Osteocyte (in vitro differentiated cells): ENCODE results near the gene ADAMTS13. TPM values are rescaled to one million over a fixed set of nuclear protein-coding genes. Genes with fewer than 3 reads are reported as not detected.

Experiments
- DNase-seq: peaks from one replicate; pipeline ENCODE4 v3.0.0; 2021; ENCODE audit warnings: mixed read lengths; ENCODE audit not compliant: unreplicated experiment; ENCODE audit errors: extremely low spot score
- H3K27ac Mint-ChIP-seq: one replicate; pipeline ENCODE4 v1.8.0; 2021; ENCODE audit warnings: mild to moderate bottlenecking, mixed read lengths; ENCODE audit not compliant: unreplicated experiment
- H3K27me3 Mint-ChIP-seq: one replicate; pipeline ENCODE4 v1.8.0; 2021; ENCODE audit warnings: mixed read lengths; ENCODE audit not compliant: unreplicated experiment
- H3K36me3 Mint-ChIP-seq: one replicate; pipeline ENCODE4 v1.8.0; 2021; ENCODE audit warnings: mixed read lengths; ENCODE audit not compliant: unreplicated experiment
- H3K4me1 Mint-ChIP-seq: one replicate; pipeline ENCODE4 v1.8.0; 2021; ENCODE audit warnings: mixed read lengths; ENCODE audit not compliant: unreplicated experiment
- H3K4me3 Mint-ChIP-seq: one replicate; pipeline ENCODE4 v1.8.0; 2021; ENCODE audit warnings: mild to moderate bottlenecking, moderate library complexity, mixed read lengths; ENCODE audit not compliant: unreplicated experiment
- H3K9me3 Mint-ChIP-seq: one replicate; pipeline ENCODE4 v1.8.0; 2021; ENCODE audit warnings: mixed read lengths; ENCODE audit not compliant: unreplicated experiment
- total RNA-seq: library from RNA; stranded (reverse); gene quantifications from 2 replicates; pipeline ENCODE4 v1.2.1, GENCODE V29; 2021
- TF ChIP-seq, protein P1 (sequence below): fragments of 200-600 bp; sonication (generic); IDR thresholded peaks from 2 replicates; pipeline ENCODE4 v1.5.0; 2021; ENCODE audit warnings: antibody characterized with exemption, mild to moderate bottlenecking, moderate library complexity

ADAMTS13 gene
- total RNA-seq, 1 donor from 2014 or later = 8.8 TPM

GRCh38 chr9:133475292-133476012 is 53.3 kb downstream of the ADAMTS13 start:
- no peaks in the 10 kb centered on the region for H3K36me3 Mint-ChIP-seq
- no peaks in the 10 kb centered on the region for H3K27me3 Mint-ChIP-seq
- TF ChIP-seq, protein P1, sequence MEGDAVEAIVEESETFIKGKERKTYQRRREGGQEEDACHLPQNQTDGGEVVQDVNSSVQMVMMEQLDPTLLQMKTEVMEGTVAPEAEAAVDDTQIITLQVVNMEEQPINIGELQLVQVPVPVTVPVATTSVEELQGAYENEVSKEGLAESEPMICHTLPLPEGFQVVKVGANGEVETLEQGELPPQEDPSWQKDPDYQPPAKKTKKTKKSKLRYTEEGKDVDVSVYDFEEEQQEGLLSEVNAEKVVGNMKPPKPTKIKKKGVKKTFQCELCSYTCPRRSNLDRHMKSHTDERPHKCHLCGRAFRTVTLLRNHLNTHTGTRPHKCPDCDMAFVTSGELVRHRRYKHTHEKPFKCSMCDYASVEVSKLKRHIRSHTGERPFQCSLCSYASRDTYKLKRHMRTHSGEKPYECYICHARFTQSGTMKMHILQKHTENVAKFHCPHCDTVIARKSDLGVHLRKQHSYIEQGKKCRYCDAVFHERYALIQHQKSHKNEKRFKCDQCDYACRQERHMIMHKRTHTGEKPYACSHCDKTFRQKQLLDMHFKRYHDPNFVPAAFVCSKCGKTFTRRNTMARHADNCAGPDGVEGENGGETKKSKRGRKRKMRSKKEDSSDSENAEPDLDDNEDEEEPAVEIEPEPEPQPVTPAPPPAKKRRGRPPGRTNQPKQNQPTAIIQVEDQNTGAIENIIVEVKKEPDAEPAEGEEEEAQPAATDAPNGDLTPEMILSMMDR = no peak
- no peak for DNase-seq
- no peak overlapping the region for H3K27ac Mint-ChIP-seq
- H3K4me1 Mint-ChIP-seq = peaks cover 9% of the 10 kb centered on the region
- H3K4me3 Mint-ChIP-seq = no peak overlapping the region
- H3K9me3 Mint-ChIP-seq = no peaks in the 10 kb centered on the region

- no peak overlapping the region for H3K4me3 Mint-ChIP-seq
- peaks cover 9% of the 10 kb centered on the region for H3K4me1 Mint-ChIP-seq
- DNase-seq = no peak
- H3K9me3 Mint-ChIP-seq = no peaks in the 10 kb centered on the region
- TF ChIP-seq, protein P1 = no peak
- no peak overlapping the region for H3K27ac Mint-ChIP-seq
- H3K27me3 Mint-ChIP-seq = no peaks in the 10 kb centered on the region
- H3K36me3 Mint-ChIP-seq = no peaks in the 10 kb centered on the region
These were observed 54.1 kb downstream of the ADAMTS13 start for GRCh38 chr9:133476036-133476931.

DNA sequence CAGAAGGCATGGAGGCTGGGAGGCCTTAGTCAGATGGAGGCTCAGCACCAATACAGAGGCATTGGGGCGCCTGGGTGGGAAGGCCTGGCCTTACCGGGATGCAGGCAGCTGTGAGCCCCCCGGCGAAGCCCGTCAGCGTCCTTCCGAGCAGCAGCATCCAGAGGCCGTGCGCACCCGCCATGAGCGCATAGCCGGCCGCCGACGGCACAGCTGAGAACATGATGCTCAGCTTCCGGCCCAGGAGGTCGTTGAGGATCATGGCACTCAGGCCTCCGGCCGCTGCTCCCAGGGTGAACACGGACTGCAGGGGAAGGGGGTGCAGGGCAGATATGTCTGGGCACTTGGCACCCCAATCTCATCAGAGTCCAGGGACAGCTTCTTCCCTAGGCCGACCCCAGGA is 54.8 kb downstream of the ADAMTS13 start:
- Mint-ChIP-seq H3K4me3 (no peak overlapping the region), H3K4me1 (peaks cover 9% of the 10 kb centered on the region), H3K27ac (no peak overlapping the region), H3K27me3 (peaks cover 2% of the 10 kb centered on the region), H3K9me3 (no peaks in the 10 kb centered on the region), H3K36me3 (no peaks in the 10 kb centered on the region)
- TF ChIP-seq, protein P1 = no peak
- no peak for DNase-seq

DNA sequence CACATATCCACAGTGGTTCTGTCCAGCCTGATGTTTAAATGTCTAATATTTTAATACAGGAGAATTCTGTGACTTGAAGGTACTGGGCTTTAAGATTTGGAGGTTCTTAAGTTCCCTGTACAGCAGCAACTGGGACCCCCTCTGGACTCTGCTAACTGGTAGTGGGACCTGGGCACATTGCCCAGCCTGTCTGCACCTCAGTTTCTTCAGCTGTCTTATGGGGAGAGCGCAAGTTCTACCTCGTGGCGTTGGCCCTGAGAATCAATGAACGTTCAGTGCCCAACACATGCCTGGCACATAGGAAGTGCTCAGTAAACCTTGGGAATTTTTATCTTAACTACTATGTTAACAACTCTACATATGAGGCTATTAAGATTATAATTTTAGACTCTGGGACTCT is 55.3 kb downstream of the ADAMTS13 start:
- Mint-ChIP-seq H3K4me1 (peaks cover 9% of the 10 kb centered on the region), H3K27me3 (peaks cover 4% of the 10 kb centered on the region), H3K4me3 (peak overlapping the region; percentile 29), H3K36me3 (no peaks in the 10 kb centered on the region), H3K9me3 (no peaks in the 10 kb centered on the region), H3K27ac (no peak overlapping the region)
- DNase-seq = no peak
- TF ChIP-seq, protein P1 = no peak
